PFSK-1 (cell line): ENCODE data around the gene GAR1.

Experiments used
- FOXP2 ChIP-seq: optimal IDR thresholded peaks from 2 replicates; pipeline ENCODE3; 2011; ENCODE audit warnings: borderline replicate concordance, control low read depth, inconsistent platforms; ENCODE audit not compliant: insufficient read depth; ENCODE audit errors: extremely low read length, extremely low read depth
- SIN3A ChIP-seq: IDR thresholded peaks from 2 replicates; pipeline ENCODE4 v1.6.1; 2012; ENCODE audit warnings: mild to moderate bottlenecking, low read length, moderate library complexity, borderline replicate concordance; ENCODE audit not compliant: insufficient read depth

DNA sequence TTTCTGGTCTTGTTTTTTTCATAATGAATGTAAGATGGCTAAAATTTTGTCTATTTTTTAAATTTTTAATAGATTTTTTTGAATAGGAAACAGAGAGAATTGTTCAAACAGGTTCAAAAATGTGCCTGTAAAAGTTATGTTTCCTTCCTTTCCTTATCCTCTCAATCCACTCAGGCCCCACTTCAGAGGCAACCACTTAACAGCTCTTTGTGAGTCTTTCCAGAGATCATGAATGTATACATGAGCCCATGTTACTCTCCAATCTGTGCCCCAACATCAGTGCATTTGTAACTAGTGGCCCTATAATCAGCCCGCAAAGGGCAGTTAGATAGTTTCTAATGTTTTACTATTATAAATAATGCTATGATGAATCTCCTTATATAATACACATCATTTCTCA, 27.8 kb upstream of the GAR1 start:
- no peak for TF ChIP-seq FOXP2
- no peak for TF ChIP-seq SIN3A
